Measurements from ENCODE around the gene ACBD4. TPM values are rescaled to one million over a fixed set of nuclear protein-coding genes. Genes with fewer than 3 reads are reported as not detected.

The ACBD4 gene
- total RNA-seq, 6 experiments from 2014 or later = 24.0 to 78.9 (median 56.9) TPM

DNA sequence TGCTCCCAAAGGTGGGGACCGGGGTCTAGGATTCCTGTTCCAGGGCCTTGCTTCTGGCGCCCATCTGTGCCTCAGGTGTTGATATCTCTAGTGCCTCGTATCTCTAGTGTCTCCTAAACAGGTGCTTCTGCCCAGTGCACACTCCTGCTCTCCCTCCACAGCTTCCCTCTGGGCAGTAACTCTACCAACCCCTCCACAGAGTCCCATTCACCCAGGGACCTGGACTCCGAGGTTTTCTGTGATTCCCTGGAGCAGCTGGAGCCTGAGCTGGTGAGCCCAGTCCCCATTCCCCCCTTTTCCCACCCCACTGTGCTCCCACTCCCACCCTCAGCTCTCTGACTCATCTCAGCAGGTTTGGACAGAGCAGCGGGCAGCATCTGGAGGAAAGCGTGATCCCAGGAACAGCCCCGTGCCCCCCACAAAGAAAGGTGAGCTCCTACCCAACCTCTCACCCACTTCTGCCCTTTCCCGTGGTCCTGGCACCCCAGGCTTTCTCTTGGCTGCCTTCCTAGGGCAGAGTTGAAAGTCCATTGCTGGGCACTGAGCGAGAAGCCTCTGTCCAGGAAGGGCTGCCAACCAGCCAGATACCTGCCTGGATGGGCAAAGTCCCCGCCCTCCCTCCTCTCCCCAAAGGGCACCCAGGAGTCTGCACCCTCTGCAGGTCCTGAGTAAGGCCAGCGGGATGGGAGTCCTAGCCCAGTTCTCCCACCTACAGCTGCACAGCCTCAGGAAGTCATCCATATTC, 2.2 kb downstream of the ACBD4 start:
- peaks cover 0 to 15% (median 0%) of the 10 kb centered on the region in 4 donors for H3K36me3 ChIP-seq
- no peaks in the 10 kb centered on the region for H3K9me3 ChIP-seq
- peaks cover 0 to 28% (median 6%) of the 10 kb centered on the region in 4 donors for H3K4me1 ChIP-seq
- peak overlapping the region; percentile 83 to 98 (median 89) for H3K27ac ChIP-seq
- TF ChIP-seq, protein P1, sequence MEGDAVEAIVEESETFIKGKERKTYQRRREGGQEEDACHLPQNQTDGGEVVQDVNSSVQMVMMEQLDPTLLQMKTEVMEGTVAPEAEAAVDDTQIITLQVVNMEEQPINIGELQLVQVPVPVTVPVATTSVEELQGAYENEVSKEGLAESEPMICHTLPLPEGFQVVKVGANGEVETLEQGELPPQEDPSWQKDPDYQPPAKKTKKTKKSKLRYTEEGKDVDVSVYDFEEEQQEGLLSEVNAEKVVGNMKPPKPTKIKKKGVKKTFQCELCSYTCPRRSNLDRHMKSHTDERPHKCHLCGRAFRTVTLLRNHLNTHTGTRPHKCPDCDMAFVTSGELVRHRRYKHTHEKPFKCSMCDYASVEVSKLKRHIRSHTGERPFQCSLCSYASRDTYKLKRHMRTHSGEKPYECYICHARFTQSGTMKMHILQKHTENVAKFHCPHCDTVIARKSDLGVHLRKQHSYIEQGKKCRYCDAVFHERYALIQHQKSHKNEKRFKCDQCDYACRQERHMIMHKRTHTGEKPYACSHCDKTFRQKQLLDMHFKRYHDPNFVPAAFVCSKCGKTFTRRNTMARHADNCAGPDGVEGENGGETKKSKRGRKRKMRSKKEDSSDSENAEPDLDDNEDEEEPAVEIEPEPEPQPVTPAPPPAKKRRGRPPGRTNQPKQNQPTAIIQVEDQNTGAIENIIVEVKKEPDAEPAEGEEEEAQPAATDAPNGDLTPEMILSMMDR (IDR thresholded peaks at IDR 0.05) = no peak
- TF ChIP-seq POLR2A (IDR thresholded peaks at IDR 0.05) = peak; percentile 39
- H3K4me3 ChIP-seq = peak overlapping the region in 2 of 3 donors; percentile 79 to 92
- WGBS (ENCODE audit: insufficient coverage, low coverage, low lambda C conversion rate, missing lambda C conversion rate) = 40% methylated on average over 9 of the region's 11 CpGs
- DNase-seq = peak; percentile 89 to 97 (median 95)
- intact Hi-C loops (cut with DNase I) = loop anchor here in 1 of 2 donors (5.0 kb wide), 1 partner anchor 60 kb away; no protein-coding TSS in a partner anchor
- no peaks in the 10 kb centered on the region for H3K27me3 ChIP-seq
- peak; percentile 63 to 79 (median 72) for ATAC-seq

DNA sequence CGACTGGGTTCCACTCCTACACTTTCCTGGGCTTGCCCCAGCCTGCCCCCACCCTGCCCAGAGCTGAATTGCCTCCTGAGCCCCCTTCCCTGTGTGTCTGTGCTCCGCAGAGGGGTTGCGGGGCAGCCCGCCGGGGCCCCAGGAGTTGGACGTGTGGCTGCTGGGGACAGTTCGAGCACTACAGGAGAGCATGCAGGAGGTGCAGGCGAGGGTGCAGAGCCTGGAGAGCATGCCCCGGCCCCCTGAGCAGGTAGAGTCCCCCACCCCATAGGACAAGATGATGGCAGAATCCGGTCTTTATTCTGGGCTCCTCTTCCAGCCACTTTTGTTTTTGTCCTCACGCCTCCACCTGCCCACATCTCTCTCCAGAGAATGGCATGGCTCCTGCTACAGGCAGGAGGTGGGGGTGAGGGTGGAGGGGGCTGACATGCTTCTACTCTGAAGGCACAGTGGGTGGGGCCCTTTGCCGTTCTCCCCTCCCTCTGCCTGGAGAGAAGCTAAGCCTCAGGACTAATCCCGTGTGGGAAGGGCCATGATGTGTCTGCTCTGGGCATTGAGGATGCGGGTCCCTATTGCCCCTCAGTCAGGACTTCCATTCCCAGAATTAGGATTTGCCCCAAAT, 3.5 kb downstream of the ACBD4 start:
- H3K4me3 ChIP-seq = no peak overlapping the region
- intact Hi-C loops (cut with DNase I) = loop anchor here in 1 of 2 donors (5.0 kb wide), 1 partner anchor 58 kb away; no protein-coding TSS in a partner anchor
- H3K36me3 ChIP-seq = peaks cover 0 to 15% (median 0%) of the 10 kb centered on the region in 4 donors
- DNase-seq (peak in 2 of 3 donors; percentile 44 to 46), ATAC-seq (no peak)
- 81% methylated on average over 6 of the region's 14 CpGs for WGBS (ENCODE audit: insufficient coverage, low coverage, low lambda C conversion rate, missing lambda C conversion rate)
- no peaks in the 10 kb centered on the region for H3K27me3 ChIP-seq
- TF ChIP-seq, protein P1 (IDR thresholded peaks at IDR 0.05) = no peak
- no peak for TF ChIP-seq POLR2A (IDR thresholded peaks at IDR 0.05)
- no peaks in the 10 kb centered on the region for H3K9me3 ChIP-seq
- H3K4me1 ChIP-seq = peaks cover 0 to 38% (median 10%) of the 10 kb centered on the region in 4 donors
- peak overlapping the region in 2 of 3 donors; percentile 49 to 58 for H3K27ac ChIP-seq

DNA sequence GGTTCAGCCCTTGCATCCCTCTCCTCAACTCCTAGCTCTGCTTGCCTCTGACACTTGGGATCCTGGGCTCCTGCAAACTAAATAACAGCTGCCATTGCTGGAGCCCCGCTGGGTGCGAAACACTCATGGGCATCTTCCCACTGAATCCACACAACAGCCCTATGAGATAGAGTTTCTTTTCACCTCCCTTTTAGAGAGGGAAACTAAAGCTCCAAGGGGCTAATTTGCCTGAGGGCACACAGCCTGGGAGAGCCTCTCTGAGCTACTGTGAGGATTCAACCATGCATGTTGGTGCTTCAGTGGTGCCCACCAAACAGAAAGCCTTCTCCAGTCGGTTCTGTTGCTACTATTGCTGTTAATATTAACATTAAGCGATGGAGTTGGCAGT, 4.0 kb downstream of the ACBD4 start:
- Histone ChIP-seq H3K9me3 (no peaks in the 10 kb centered on the region), H3K36me3 (peaks cover 0 to 15% (median 0%) of the 10 kb centered on the region in 4 donors), H3K27ac (no peak overlapping the region), H3K4me1 (peaks cover 0 to 39% (median 10%) of the 10 kb centered on the region in 4 donors), H3K27me3 (no peaks in the 10 kb centered on the region), H3K4me3 (no peak overlapping the region)
- WGBS (ENCODE audit: insufficient coverage, low coverage, low lambda C conversion rate, missing lambda C conversion rate) = no CpG with 5 or more reads among the region's 4 CpGs
- peak in 2 of 3 donors; percentile 11 to 36 for DNase-seq
- TF ChIP-seq, protein P1 (IDR thresholded peaks at IDR 0.05) = no peak
- TF ChIP-seq POLR2A (IDR thresholded peaks at IDR 0.05) = no peak
- ATAC-seq = no peak
- intact Hi-C loops (cut with DNase I) = loop anchor here in 1 of 2 donors (5.0 kb wide), 1 partner anchor 58 kb away; no protein-coding TSS in a partner anchor

DNA sequence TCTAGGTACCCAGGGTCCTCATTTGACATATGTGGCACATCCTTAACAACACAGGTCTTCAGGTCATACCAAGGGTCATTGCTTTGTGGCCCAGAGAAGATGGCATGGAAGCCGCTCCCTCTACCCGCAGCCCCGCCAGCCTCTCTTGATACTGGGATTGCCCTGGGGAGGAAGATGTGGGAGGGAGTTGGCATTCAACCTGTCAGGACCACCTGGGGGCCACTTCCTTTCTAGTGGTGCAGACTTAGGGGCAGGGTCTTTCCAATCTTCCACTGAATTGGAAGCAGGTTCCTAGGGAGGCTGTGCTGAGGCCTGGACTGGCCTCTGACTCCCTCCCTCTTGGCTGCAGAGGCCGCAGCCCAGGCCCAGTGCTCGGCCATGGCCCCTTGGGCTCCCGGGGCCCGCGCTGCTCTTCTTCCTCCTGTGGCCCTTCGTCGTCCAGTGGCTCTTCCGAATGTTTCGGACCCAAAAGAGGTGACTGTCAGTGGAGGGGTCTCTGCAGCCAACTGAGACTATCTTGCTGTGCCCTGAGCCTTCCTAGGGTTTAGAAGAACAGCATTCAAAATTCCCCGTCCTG, 7.7 kb downstream of the ACBD4 start:
- no CpG with 5 or more reads among the region's 13 CpGs for WGBS (ENCODE audit: insufficient coverage, low coverage, low lambda C conversion rate, missing lambda C conversion rate)
- Histone ChIP-seq H3K9me3 (no peaks in the 10 kb centered on the region), H3K4me1 (peaks cover 0 to 24% (median 10%) of the 10 kb centered on the region in 4 donors), H3K27me3 (no peaks in the 10 kb centered on the region), H3K4me3 (no peak overlapping the region), H3K36me3 (peaks cover 0 to 14% (median 0%) of the 10 kb centered on the region in 4 donors), H3K27ac (peak overlapping the region; percentile 67 to 90 (median 68))
- ATAC-seq (no peak), DNase-seq (peak in 1 of 3 donors; percentile 46)
- TF ChIP-seq, protein P1 (IDR thresholded peaks at IDR 0.05) = no peak
- no peak for TF ChIP-seq POLR2A (IDR thresholded peaks at IDR 0.05)
- intact Hi-C loops (cut with DNase I) = no loop called here
